GM23248 (cell line): ENCODE measurements around the gene PHEX. TPM values are rescaled to one million over a fixed set of nuclear protein-coding genes. Genes with fewer than 3 reads are reported as not detected.
"Not testable (repeated sequence)": the region's sequence is repeated elsewhere in the genome, so short reads cannot be mapped to it uniquely, and the experiment has no call there.

Source experiments
- DNase-seq: peaks from one replicate; pipeline ENCODE4 v3.0.0-alpha.2; 2015
- H2AFZ ChIP-seq: fragments of 200-600 bp; sonication (generic); 2 replicates; pipeline ENCODE4 v1.6.1; 2016; ENCODE audit warnings: antibody characterized with exemption
- H3F3A ChIP-seq: fragments of 200-600 bp; sonication (generic); 2 replicates; pipeline ENCODE4 v1.6.1; 2016; ENCODE audit warnings: mild to moderate bottlenecking, antibody characterized with exemption, mixed run types; ENCODE audit not compliant: insufficient read depth
- H3K27ac ChIP-seq: fragments of 200-600 bp; sonication (generic); 2 replicates; pipeline ENCODE4 v1.5.1; 2016; ENCODE audit warnings: mild to moderate bottlenecking
- H3K27me3 ChIP-seq: fragments of 200-600 bp; sonication (generic); replicated peaks from 2 replicates; pipeline ENCODE4 v1.6.1; 2016; ENCODE audit warnings: mild to moderate bottlenecking; ENCODE audit not compliant: insufficient read depth
- H3K36me3 ChIP-seq: fragments of 200-600 bp; sonication (generic); 2 replicates; pipeline ENCODE4 v1.6.1; 2016; ENCODE audit warnings: low read depth, mild to moderate bottlenecking
- H3K4me1 ChIP-seq: fragments of 200-600 bp; sonication (generic); 2 replicates; pipeline ENCODE4 v1.6.1; 2016; ENCODE audit warnings: mild to moderate bottlenecking; ENCODE audit not compliant: insufficient read depth
- H3K4me2 ChIP-seq: fragments of 200-600 bp; sonication (generic); one replicate; pipeline ENCODE4 v1.6.1; 2016; ENCODE audit warnings: mild to moderate bottlenecking; ENCODE audit not compliant: unreplicated experiment
- H3K4me3 ChIP-seq: fragments of 200-600 bp; sonication (generic); 2 replicates; pipeline ENCODE4 v1.5.1; 2016; ENCODE audit warnings: mild to moderate bottlenecking
- H3K79me2 ChIP-seq: fragments of 200-600 bp; sonication (generic); 2 replicates; pipeline ENCODE4 v1.6.1; 2016; ENCODE audit warnings: mild to moderate bottlenecking; ENCODE audit not compliant: insufficient read depth
- H3K9ac ChIP-seq: fragments of 200-600 bp; sonication (generic); 2 replicates; pipeline ENCODE4 v1.6.1; 2016; ENCODE audit warnings: mild to moderate bottlenecking
- H3K9me2 ChIP-seq: fragments of 200-600 bp; sonication (generic); 2 replicates; pipeline ENCODE4 v1.6.1; 2016; ENCODE audit warnings: mixed run types, mild to moderate bottlenecking, moderate library complexity; ENCODE audit not compliant: insufficient read depth
- H3K9me3 ChIP-seq: fragments of 200-600 bp; sonication (generic); one replicate; pipeline ENCODE4 v1.6.1; 2017; ENCODE audit warnings: low read depth
- H4K20me1 ChIP-seq: fragments of 200-600 bp; sonication (generic); 2 replicates; pipeline ENCODE4 v1.6.0; 2016; ENCODE audit not compliant: insufficient read depth
- EZH2 ChIP-seq: fragments of 200-600 bp; sonication (generic); IDR thresholded peaks from 2 replicates; pipeline ENCODE4 v1.6.1; 2018; ENCODE audit warnings: antibody characterized with exemption, mild to moderate bottlenecking; ENCODE audit not compliant: insufficient read depth, poor library complexity, severe bottlenecking
- EZH2phosphoT487 ChIP-seq: fragments of 200-600 bp; sonication (generic); IDR thresholded peaks from 2 replicates; pipeline ENCODE4 v1.6.1; 2018; ENCODE audit warnings: antibody characterized with exemption, moderate library complexity, mild to moderate bottlenecking, low read depth; ENCODE audit not compliant: insufficient read depth
- WGBS, 2 experiments: methylation state at CpG; one replicate each; pipeline ENCODE4 v1.1.6; 2015 to 2017; ENCODE audit warnings: low lambda C conversion rate in 2 of 2, low coverage in 1 of 2; ENCODE audit errors: missing lambda C conversion rate in 2 of 2; 5-methylcytosine and 5-hydroxymethylcytosine counted together
- in situ Hi-C: fragments of 300-500 bp; cut with MboI; formaldehyde crosslinking; loops from 2 replicates; pipeline ENCODE4 v1.15.0; 2020
- polyA plus RNA-seq: library from polyadenylated mRNA; unstranded; fragments of >200 nt; fragmentation: Nextera tagmentation; extraction: Ambion mirVana; gene quantifications from 2 replicates; pipeline ENCODE4 v1.2.1, GENCODE V29; 2016
- total RNA-seq: library from RNA; depleted of rRNA; stranded (reverse); fragments of >200 nt; shearing (Covaris generic); gene quantifications from 2 replicates; pipeline ENCODE4 v1.2.3, GENCODE V29; 2014

PHEX gene
- total and polyA plus RNA-seq, 2 experiments from 2014 or later = 0.64 to 0.65 TPM

- H3K79me2 ChIP-seq = no peaks in the 10 kb centered on the region
- 94 to 95% methylated on average over 15 of the region's 15 CpGs for WGBS, 2 experiments
- H3F3A ChIP-seq = no peaks in the 10 kb centered on the region
- TF ChIP-seq EZH2 (no peak), EZH2phosphoT487 (no peak)
- H3K4me1 ChIP-seq = no peaks in the 10 kb centered on the region
- H2AFZ ChIP-seq = no peak overlapping the region
- H3K9ac ChIP-seq = no peak overlapping the region
- H3K27ac ChIP-seq = no peak overlapping the region
- H3K27me3 ChIP-seq = no peaks in the 10 kb centered on the region
- H3K9me2 ChIP-seq = no peaks in the 10 kb centered on the region
- H3K9me3 ChIP-seq = no peaks in the 10 kb centered on the region
- H3K4me3 ChIP-seq = no peak overlapping the region
- H3K36me3 ChIP-seq = no peaks in the 10 kb centered on the region
- no peaks in the 10 kb centered on the region for H4K20me1 ChIP-seq
- in situ Hi-C loops = no loop called here
- no peak overlapping the region for H3K4me2 ChIP-seq
- DNase-seq = no peak
These were observed 241.7 kb downstream of the PHEX start for GRCh38 chrX:22273714-22274317.

GRCh38 chrX:22276781-22277180 is 244.7 kb downstream of the PHEX start:
- in situ Hi-C loops = no loop called here
- DNase-seq = peak; percentile 48
- Histone ChIP-seq H3K9me2 (no peaks in the 10 kb centered on the region), H3K4me2 (no peak overlapping the region), H3K4me3 (no peak overlapping the region), H3K79me2 (no peaks in the 10 kb centered on the region), H3K4me1 (no peaks in the 10 kb centered on the region), H3K36me3 (no peaks in the 10 kb centered on the region), H4K20me1 (no peaks in the 10 kb centered on the region), H3K27ac (no peak overlapping the region), H3F3A (no peaks in the 10 kb centered on the region), H3K9me3 (no peaks in the 10 kb centered on the region), H3K9ac (no peak overlapping the region), H2AFZ (no peak overlapping the region), H3K27me3 (no peaks in the 10 kb centered on the region)
- no peak for TF ChIP-seq EZH2
- TF ChIP-seq EZH2phosphoT487 = no peak
- 63 to 78% methylated on average over 5 to 6 of the region's 6 CpGs for WGBS, 2 experiments

- WGBS, 2 experiments = 78 to 91% methylated on average over 3 of the region's 3 CpGs
- Histone ChIP-seq H3K79me2 (no peaks in the 10 kb centered on the region), H3K4me1 (no peaks in the 10 kb centered on the region), H3K9me2 (no peaks in the 10 kb centered on the region), H3K4me3 (no peak overlapping the region), H2AFZ (no peak overlapping the region), H3K27me3 (no peaks in the 10 kb centered on the region), H3K9me3 (no peaks in the 10 kb centered on the region), H3K9ac (no peak overlapping the region), H3K4me2 (no peak overlapping the region), H3K27ac (no peak overlapping the region), H4K20me1 (no peaks in the 10 kb centered on the region), H3F3A (no peaks in the 10 kb centered on the region), H3K36me3 (no peaks in the 10 kb centered on the region)
- no peak for DNase-seq
- in situ Hi-C loops = no loop called here
- no peak for TF ChIP-seq EZH2phosphoT487
- no peak for TF ChIP-seq EZH2
These were observed 246.2 kb downstream of the PHEX start for GRCh38 chrX:22278375-22278774.

DNA sequence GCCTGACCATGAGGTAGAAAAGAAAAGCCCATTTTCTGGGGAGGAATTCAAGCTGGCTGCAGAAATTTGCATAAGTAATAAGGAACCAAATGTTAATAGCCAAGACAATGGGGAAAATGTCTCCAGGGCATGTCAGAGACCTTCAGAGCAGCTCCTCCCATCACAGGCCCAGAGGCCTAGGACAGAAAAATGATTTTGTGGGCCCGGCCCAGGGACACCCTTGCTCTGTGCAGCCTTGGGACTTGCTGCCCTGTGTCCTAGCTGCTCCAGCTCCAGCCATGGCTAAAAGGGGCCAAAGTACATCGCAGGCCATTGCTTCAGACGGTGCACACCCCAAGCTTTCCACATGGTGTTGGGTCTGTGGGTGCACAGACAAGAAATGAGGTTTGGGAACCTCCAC is 257.1 kb downstream of the PHEX start:
- H3K9me3 ChIP-seq, H3F3A ChIP-seq, H3K4me2 ChIP-seq, H3K27ac ChIP-seq, H3K36me3 ChIP-seq, H2AFZ ChIP-seq, H4K20me1 ChIP-seq, H3K9ac ChIP-seq, H3K79me2 ChIP-seq, DNase-seq, H3K4me1 ChIP-seq, H3K9me2 ChIP-seq, in situ Hi-C loops, H3K4me3 ChIP-seq, H3K27me3 ChIP-seq: not testable (repeated sequence)
- WGBS, 2 experiments = 68 to 85% methylated on average over 2 to 3 of the region's 3 CpGs

- H3K4me1 ChIP-seq = peaks cover 19% of the 10 kb centered on the region; the same call in 1 of the 2 replicates
- no peaks in the 10 kb centered on the region for H3K27me3 ChIP-seq
- H3K4me3 ChIP-seq = no peak overlapping the region
- in situ Hi-C loops = no loop called here
- H3K27ac ChIP-seq = no peak overlapping the region
- no peaks in the 10 kb centered on the region for H3K79me2 ChIP-seq
- peak; percentile 14 for DNase-seq
- whole genome bisulfite sequencing, 2 experiments = 64 to 69% methylated on average over 2 of the region's 2 CpGs
- no peak overlapping the region for H3K9ac ChIP-seq
- no peaks in the 10 kb centered on the region for H3F3A ChIP-seq
- H3K9me3 ChIP-seq = no peaks in the 10 kb centered on the region
- TF ChIP-seq EZH2 = no peak
- no peak for TF ChIP-seq EZH2phosphoT487
- H4K20me1 ChIP-seq = no peaks in the 10 kb centered on the region
- no peak overlapping the region for H3K4me2 ChIP-seq
- H3K9me2 ChIP-seq = no peaks in the 10 kb centered on the region
- H2AFZ ChIP-seq = no peak overlapping the region
- H3K36me3 ChIP-seq = no peaks in the 10 kb centered on the region
These were observed 264.7 kb downstream of the PHEX start for GRCh38 chrX:22296871-22297270.
